ENCODE results near the gene SUMO3. TPM values are rescaled to one million over a fixed set of nuclear protein-coding genes. Genes with fewer than 3 reads are reported as not detected.

SUMO3 gene
- total RNA-seq, 2 experiments from 2014 or later = 60.3 to 85.5 TPM

GRCh38 chr21:44791246-44791645 is 26.6 kb downstream of the SUMO3 start:
- H4K20me1 ChIP-seq (ENCODE audit: insufficient read depth, low read length) = peaks cover 22% of the 10 kb centered on the region; the same call in 1 of the 2 replicates
- H3K79me2 ChIP-seq (ENCODE audit: insufficient read depth, low read depth, low read length) = peaks cover 98% of the 10 kb centered on the region

GRCh38 chr21:44790368-44790767 is 27.5 kb downstream of the SUMO3 start:
- peaks cover 19% of the 10 kb centered on the region for H3K4me1 ChIP-seq (ENCODE audit: insufficient read depth, low read length, poor library complexity, severe bottlenecking)
- intact Hi-C loops (cut with micrococcal nuclease; ENCODE audit: unreplicated experiment) = loop anchor here (10.0 kb wide), 1 partner anchor 334 kb away; no protein-coding TSS in a partner anchor
- peaks cover 98% of the 10 kb centered on the region for H3K79me2 ChIP-seq (ENCODE audit: insufficient read depth, low read depth, low read length)
- H3K9me2 ChIP-seq (ENCODE audit: insufficient read depth, low read length) = no peaks in the 10 kb centered on the region
- TF ChIP-seq CTCF (conservative IDR thresholded peaks at IDR 0.05; ENCODE audit: low read length) = no peak
- no peak for TF ChIP-seq EZH2phosphoT487 (IDR thresholded peaks at IDR 0.05; ENCODE audit: borderline replicate concordance, low read depth, low read length)
- H3K27ac ChIP-seq (ENCODE audit: low read depth, low read length, poor library complexity, severe bottlenecking) = no peak overlapping the region
- ChIA-PET POLR2A (no interaction called here), CTCF (ENCODE audit: unreplicated experiment) (no interaction called here)
- H3K4me2 ChIP-seq (ENCODE audit: low read length) = no peak overlapping the region
- no peak overlapping the region for H2AFZ ChIP-seq (ENCODE audit: low read length)
- peaks cover 22% of the 10 kb centered on the region; the same call in 1 of the 2 replicates for H4K20me1 ChIP-seq (ENCODE audit: insufficient read depth, low read length)
- BruUV-seq (replicated peaks) = TSS peak; percentile 4
- DNase-seq (ENCODE audit: low spot score) = no peak
- no peaks in the 10 kb centered on the region for H3K9me3 ChIP-seq (ENCODE audit: low read length)
- peaks cover 91% of the 10 kb centered on the region for H3K36me3 ChIP-seq (ENCODE audit: insufficient read depth, low read length)
- no peak overlapping the region for H3K4me3 ChIP-seq (ENCODE audit: low read depth, low read length, poor library complexity, severe bottlenecking)

More at GRCh38 chr21:44791246-44791645, 26.6 kb downstream of the SUMO3 start:
- Histone ChIP-seq H3K4me1 (ENCODE audit: insufficient read depth, low read length, poor library complexity, severe bottlenecking) (peaks cover 19% of the 10 kb centered on the region), H3K9me3 (ENCODE audit: low read length) (no peaks in the 10 kb centered on the region), H3K36me3 (ENCODE audit: insufficient read depth, low read length) (peaks cover 91% of the 10 kb centered on the region), H3K4me2 (ENCODE audit: low read length) (no peak overlapping the region), H3K4me3 (ENCODE audit: low read depth, low read length, poor library complexity, severe bottlenecking) (no peak overlapping the region), H3K9me2 (ENCODE audit: insufficient read depth, low read length) (no peaks in the 10 kb centered on the region), H3K27ac (ENCODE audit: low read depth, low read length, poor library complexity, severe bottlenecking) (no peak overlapping the region), H2AFZ (ENCODE audit: low read length) (no peak overlapping the region)
- BruUV-seq (replicated peaks) = no TSS peak
- CTCF ChIA-PET (ENCODE audit: unreplicated experiment) = interaction anchor here (0.6 kb wide), 1 partner anchor 91 kb away, joined by 4 read pairs; no protein-coding TSS in a partner anchor
- POLR2A ChIA-PET = interaction anchor here (0.6 kb wide), 2 partner anchors 8 to 173 kb away, joined by 3 read pairs; no protein-coding TSS in a partner anchor
- no peak for DNase-seq (ENCODE audit: low spot score)
- intact Hi-C loops (cut with micrococcal nuclease; ENCODE audit: unreplicated experiment) = loop anchor here (10.0 kb wide), 1 partner anchor 334 kb away; no protein-coding TSS in a partner anchor
- TF ChIP-seq EZH2phosphoT487 (IDR thresholded peaks at IDR 0.05; ENCODE audit: borderline replicate concordance, low read depth, low read length) (no peak), CTCF (conservative IDR thresholded peaks at IDR 0.05; ENCODE audit: low read length) (no peak)

GRCh38 chr21:44789880-44790279 is 28.0 kb downstream of the SUMO3 start:
- intact Hi-C loops (cut with micrococcal nuclease; ENCODE audit: unreplicated experiment) = loop anchor here (10.0 kb wide), 1 partner anchor 335 kb away; no protein-coding TSS in a partner anchor
- Histone ChIP-seq H3K27ac (ENCODE audit: low read depth, low read length, poor library complexity, severe bottlenecking) (no peak overlapping the region), H2AFZ (ENCODE audit: low read length) (no peak overlapping the region), H3K9me3 (ENCODE audit: low read length) (no peaks in the 10 kb centered on the region), H4K20me1 (ENCODE audit: insufficient read depth, low read length) (peaks cover 22% of the 10 kb centered on the region; the same call in 1 of the 2 replicates), H3K4me3 (ENCODE audit: low read depth, low read length, poor library complexity, severe bottlenecking) (no peak overlapping the region), H3K9me2 (ENCODE audit: insufficient read depth, low read length) (no peaks in the 10 kb centered on the region), H3K79me2 (ENCODE audit: insufficient read depth, low read depth, low read length) (peaks cover 98% of the 10 kb centered on the region), H3K36me3 (ENCODE audit: insufficient read depth, low read length) (peaks cover 93% of the 10 kb centered on the region), H3K4me1 (ENCODE audit: insufficient read depth, low read length, poor library complexity, severe bottlenecking) (peaks cover 19% of the 10 kb centered on the region), H3K4me2 (ENCODE audit: low read length) (no peak overlapping the region)
- no TSS peak for BruUV-seq (replicated peaks)
- ChIA-PET CTCF (ENCODE audit: unreplicated experiment) (no interaction called here), POLR2A (interaction anchor here (0.6 kb wide), 1 partner anchor 265 kb away, joined by 3 read pairs; no protein-coding TSS in a partner anchor)
- DNase-seq (ENCODE audit: low spot score) = no peak
- TF ChIP-seq CTCF (conservative IDR thresholded peaks at IDR 0.05; ENCODE audit: low read length) = no peak
- TF ChIP-seq EZH2phosphoT487 (IDR thresholded peaks at IDR 0.05; ENCODE audit: borderline replicate concordance, low read depth, low read length) = no peak
